Endometrial microvascular endothelial cells (primary cell): ENCODE data around the gene MCM10. TPM values are rescaled to one million over a fixed set of nuclear protein-coding genes. Genes with fewer than 3 reads are reported as not detected.
"Not testable (repeated sequence)": the region's sequence is repeated elsewhere in the genome, so short reads cannot be mapped to it uniquely, and the experiment has no call there.

ENCODE experiments used
- in situ Hi-C: cut with HindIII; loops from 2 replicates; pipeline ENCODE4 v1.10.0; 2017; ENCODE audit warnings: low sequenced_read_pairs, low pct_unique_long_range_greater_than_20kb; ENCODE audit errors: inconsistent ontology term
- total RNA-seq: library from RNA; depleted of rRNA; stranded (reverse); fragments of >200 nt; gene quantifications from one replicate; pipeline ENCODE4 v1.2.3, GENCODE V29; 2015; ENCODE audit errors: inconsistent ontology term

The MCM10 gene
- total RNA-seq, 1 donor from 2014 or later, result 15.8 TPM

- in situ Hi-C loops, result no loop called here
Observed at GRCh38 chr10:13206546-13207443, 45.4 kb downstream of the MCM10 start.

- in situ Hi-C loops, result no loop called here
Observed at GRCh38 chr10:13213163-13213562, 51.8 kb downstream of the MCM10 start.

GRCh38 chr10:13218878-13219277 is 57.5 kb downstream of the MCM10 start:
- in situ Hi-C loops, result no loop called here

- in situ Hi-C loops, result no loop called here
Observed at GRCh38 chr10:13219685-13220670, 58.6 kb downstream of the MCM10 start.

GRCh38 chr10:13221572-13221971 is 60.2 kb downstream of the MCM10 start:
- in situ Hi-C loops, result no loop called here

- in situ Hi-C loops, result no loop called here
Observed at GRCh38 chr10:13222151-13222550, 60.8 kb downstream of the MCM10 start.

- in situ Hi-C loops, result no loop called here
Observed at GRCh38 chr10:13222566-13222965, 61.2 kb downstream of the MCM10 start.

- in situ Hi-C loops, result no loop called here
Observed at GRCh38 chr10:13223241-13223640, 61.9 kb downstream of the MCM10 start.

GRCh38 chr10:13224210-13224995 is 63.0 kb downstream of the MCM10 start:
- in situ Hi-C loops, result no loop called here

- in situ Hi-C loops, result no loop called here
Observed at GRCh38 chr10:13225601-13226000, 64.2 kb downstream of the MCM10 start.

GRCh38 chr10:13227031-13227430 is 65.7 kb downstream of the MCM10 start:
- in situ Hi-C loops, result no loop called here

- in situ Hi-C loops, result no loop called here
Observed at GRCh38 chr10:13231190-13231589, 69.8 kb downstream of the MCM10 start.

GRCh38 chr10:13231808-13232207 is 70.5 kb downstream of the MCM10 start:
- in situ Hi-C loops, result no loop called here

GRCh38 chr10:13233358-13233757 is 72.0 kb downstream of the MCM10 start:
- in situ Hi-C loops, result no loop called here

- in situ Hi-C loops, result no loop called here
Observed at GRCh38 chr10:13234172-13234571, 72.8 kb downstream of the MCM10 start, which contains the start of gene UCMA. TSS of gene UCMA (minus strand) at chr10:13234374. CDS start at chr10:13234258, 116 bp downstream.

- in situ Hi-C loops, result not testable (repeated sequence)
Observed at GRCh38 chr10:13234736-13235135, 73.4 kb downstream of the MCM10 start.

- in situ Hi-C loops, result no loop called here
Observed at GRCh38 chr10:13236638-13237037, 75.3 kb downstream of the MCM10 start.

- in situ Hi-C loops, result no loop called here
Observed at GRCh38 chr10:13238271-13239077, 77.1 kb downstream of the MCM10 start.
